Sigmoid colon (tissue), 4 donors: ENCODE results near the gene METTL25.

Experiments
- CTCF ChIP-seq, 4 experiments: fragments of 450-650 bp in 3 of 4; fragments of 200-600 bp in 1 of 4; IDR thresholded peaks; one replicate each; pipeline ENCODE4 v1.5.1; 2016 to 2019; ENCODE audit warnings: antibody characterized with exemption in 4 of 4, mild to moderate bottlenecking in 3 of 4, moderate library complexity in 2 of 4
- EP300 ChIP-seq, 4 donors: sonication (generic); formaldehyde crosslinking; IDR thresholded peaks; one replicate each; pipeline ENCODE4 v1.6.1; 2017; ENCODE audit warnings: antibody characterized with exemption in 4 of 4
- POLR2A ChIP-seq, 2 donors: fragments of 450-650 bp; IDR thresholded peaks; one replicate each; pipeline ENCODE4 v1.6.1; 2016; ENCODE audit warnings: antibody characterized with exemption in 2 of 2, mild to moderate bottlenecking in 2 of 2, moderate library complexity in 2 of 2

GRCh38 chr12:82473111-82473754 is 114.9 kb downstream of the METTL25 start:
- no peak for TF ChIP-seq POLR2A (IDR thresholded peaks at IDR 0.05)
- no peak for TF ChIP-seq CTCF (IDR thresholded peaks at IDR 0.05)
- no peak for TF ChIP-seq EP300 (IDR thresholded peaks at IDR 0.05)
